Astrocyte (in vitro differentiated cells and primary cell): ENCODE data around the gene BTBD3.

ENCODE experiments used
- CTCF ChIP-seq: IDR thresholded peaks from 2 replicates; pipeline ENCODE4 v1.5.1; 2011; ENCODE audit warnings: low read depth, mild to moderate bottlenecking, inconsistent platforms, low read length, moderate library complexity; ENCODE audit not compliant: insufficient read depth
- EZH2 ChIP-seq: IDR thresholded peaks from 2 replicates; pipeline ENCODE4 v1.6.1; 2012; ENCODE audit warnings: mild to moderate bottlenecking, low read length, inconsistent platforms; ENCODE audit not compliant: insufficient read depth

DNA sequence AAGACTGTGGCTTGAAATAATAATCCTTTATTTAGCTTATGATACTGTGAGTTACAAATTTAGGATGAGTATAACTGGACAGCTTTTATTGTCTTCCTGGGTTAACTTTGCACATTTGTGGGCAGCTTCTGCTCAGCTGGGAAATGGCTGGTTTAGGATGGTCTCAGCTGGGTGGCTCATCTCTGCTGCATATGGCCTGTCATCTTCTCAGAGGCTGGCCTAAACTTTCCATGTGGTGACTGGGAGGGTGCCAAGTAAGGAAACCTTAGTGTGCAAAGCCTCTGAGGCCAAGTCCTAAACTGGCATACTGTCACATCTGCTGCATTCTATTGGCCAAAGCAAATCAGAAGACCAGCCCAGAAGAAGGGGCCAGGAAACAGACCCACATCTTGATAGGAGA is 40.2 kb downstream of the BTBD3 start:
- TF ChIP-seq CTCF (no peak), EZH2 (no peak)
